GM18870 (cell line): ENCODE measurements around the gene AGAP1.

ENCODE experiments used
- ATAC-seq: cut with Tn5 transposase; IDR thresholded peaks from one replicate; pipeline ENCODE4 v1.9.1; 2021; ENCODE audit warnings: moderate library complexity; ENCODE audit not compliant: unreplicated experiment

Gene AGAP1

DNA sequence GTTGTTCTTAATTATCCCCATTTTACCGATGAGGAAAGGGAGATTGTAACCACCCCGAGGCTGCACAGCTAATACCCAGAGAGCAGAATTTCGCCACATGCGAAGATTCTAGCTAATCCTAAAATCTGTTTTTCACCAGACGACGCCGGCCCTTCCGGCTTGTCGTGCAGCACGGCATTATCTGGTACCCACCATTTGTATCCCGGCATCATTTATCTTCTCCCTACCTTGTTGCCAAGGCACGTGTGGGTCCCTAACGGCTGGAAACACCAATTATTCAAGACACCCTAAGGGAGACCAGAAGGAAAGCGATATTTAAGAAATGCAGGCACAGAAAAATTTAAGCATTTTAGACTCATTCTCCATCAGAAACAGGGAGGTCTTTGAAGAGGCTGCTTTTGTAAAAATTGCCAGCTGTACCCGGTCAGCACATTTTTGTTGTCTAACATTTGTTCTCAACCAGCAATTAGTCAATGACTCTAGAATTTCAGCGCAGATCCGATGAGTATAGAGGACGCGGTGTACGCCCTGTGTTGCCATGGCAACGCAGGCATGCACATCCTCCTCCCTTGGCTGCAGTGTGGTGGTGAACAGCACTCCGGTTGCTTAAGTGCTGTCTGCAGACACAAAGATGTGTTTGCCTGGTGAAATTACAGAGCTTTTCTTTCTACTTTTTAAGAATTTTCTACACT is 111.6 kb downstream of the AGAP1 start:
- ATAC-seq = no peak

DNA sequence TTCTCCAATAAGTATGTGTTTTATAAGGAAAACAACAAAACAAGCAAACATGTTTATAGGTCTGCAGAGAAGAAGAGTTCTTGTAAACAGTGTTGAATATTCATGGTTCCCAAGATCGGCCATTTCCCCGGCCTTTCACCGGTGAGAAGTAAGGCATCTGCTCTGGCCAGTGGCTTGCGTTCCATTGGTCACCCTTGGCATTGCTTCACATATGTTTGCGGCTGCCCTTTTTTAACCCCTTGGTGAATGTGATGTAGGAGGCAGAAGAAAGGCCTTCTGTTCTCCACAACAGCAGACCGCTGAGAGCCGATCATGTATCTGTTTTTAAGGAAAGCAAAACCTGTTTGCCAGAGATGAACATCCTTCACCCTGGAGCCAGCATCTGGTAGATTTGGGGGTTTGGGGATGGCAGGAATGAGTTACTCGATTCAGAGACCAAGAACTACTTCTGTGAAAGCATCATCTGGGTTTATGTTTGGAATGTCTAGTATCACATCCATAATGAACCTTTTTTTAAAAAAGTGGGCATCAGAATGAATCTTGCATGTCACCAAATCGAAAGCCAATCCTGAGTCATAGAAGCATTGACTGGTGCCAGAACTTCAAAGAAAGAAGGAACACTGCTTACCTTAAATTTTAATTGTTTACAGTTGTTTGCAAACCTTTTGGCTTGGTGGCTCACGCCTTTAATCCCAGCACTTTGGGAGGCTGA is 112.3 kb downstream of the AGAP1 start:
- ATAC-seq = no peak

GRCh38 chr2:235607546-235608199 is 113.8 kb downstream of the AGAP1 start:
- no peak for ATAC-seq

DNA sequence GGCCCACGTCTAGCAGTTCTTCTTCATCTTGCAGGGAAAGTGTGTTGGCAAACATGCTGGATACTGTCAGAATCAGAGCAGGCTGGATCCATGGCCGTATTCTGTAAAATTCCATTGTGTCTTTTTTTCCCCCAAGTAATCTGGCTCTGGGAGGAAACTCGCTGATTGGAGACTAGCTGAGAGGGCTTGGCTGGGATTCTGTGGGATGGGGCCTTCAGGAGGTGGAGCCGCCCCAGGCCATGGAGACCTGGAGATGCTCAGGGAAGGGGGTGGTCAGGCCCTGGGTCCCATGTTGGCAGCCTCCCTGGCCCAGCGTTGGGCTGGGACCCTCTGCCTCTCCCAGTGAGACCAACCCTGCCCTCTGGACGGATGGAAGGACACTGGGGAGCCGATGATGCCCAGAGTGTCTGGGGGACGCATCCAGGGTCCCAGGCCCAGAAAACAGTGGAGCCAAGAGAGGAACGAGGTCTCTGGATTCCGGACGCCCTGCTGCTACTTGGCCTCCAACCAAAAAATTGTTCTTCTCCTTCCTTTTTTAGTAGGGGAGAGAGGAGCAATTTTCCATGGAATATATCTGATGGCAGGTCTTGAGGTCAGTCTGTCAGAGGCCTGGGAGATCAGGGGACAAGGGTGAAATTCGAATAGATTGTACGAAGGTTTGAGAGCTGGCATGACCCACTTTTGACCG is 114.5 kb downstream of the AGAP1 start:
- no peak for ATAC-seq

DNA sequence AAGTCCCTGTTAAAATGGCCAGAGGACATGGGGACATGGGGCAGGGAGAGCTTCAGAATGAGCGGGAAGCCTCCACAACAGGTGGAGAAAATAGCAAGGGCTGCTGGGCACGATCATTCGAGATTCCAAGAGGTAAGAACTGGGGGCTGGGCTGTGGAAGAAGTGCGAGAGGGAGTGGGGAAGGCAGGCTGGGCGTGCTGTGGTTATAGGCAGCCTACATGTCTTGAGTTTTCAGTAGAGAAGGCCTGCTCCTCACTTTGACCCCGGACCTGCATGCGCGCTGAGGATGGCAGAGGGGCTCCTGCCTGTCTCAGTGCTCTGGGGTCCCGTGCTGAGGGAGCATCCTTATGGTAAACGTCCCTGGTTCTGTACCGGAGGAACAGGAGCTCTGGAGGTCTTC is 115.5 kb downstream of the AGAP1 start:
- ATAC-seq = no peak

GRCh38 chr2:235609746-235610145 is 115.9 kb downstream of the AGAP1 start:
- no peak for ATAC-seq

DNA sequence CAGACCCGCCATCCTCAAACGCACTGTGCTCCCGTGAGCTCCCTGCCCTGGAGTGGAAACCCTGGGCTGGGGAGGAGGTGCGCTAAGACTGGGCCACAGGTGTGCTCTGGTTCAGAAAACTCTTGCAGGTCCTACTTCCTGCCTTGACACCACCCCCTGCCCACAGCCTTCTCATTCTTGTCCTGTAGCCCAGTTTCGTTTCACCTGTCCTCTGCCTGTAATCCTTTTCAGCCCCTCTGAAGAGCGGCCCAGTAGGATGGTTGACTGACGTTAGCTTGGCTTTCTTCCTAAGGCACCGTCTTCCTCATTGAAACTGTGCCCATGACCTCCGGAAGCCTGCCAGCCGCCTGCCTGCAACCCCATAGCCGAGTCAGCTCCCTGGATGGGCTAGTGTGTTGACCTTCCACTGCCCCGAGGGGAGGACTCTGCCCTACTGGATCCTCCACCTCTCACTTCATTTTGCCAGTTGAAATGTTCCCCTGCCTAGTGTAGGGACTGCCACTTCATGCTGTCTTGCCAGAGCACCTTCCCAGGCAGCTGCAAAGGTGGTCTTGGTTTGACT is 116.9 kb downstream of the AGAP1 start:
- ATAC-seq = no peak

- ATAC-seq = no peak
Measured at GRCh38 chr2:235611349-235611748, 117.5 kb downstream of the AGAP1 start.

DNA sequence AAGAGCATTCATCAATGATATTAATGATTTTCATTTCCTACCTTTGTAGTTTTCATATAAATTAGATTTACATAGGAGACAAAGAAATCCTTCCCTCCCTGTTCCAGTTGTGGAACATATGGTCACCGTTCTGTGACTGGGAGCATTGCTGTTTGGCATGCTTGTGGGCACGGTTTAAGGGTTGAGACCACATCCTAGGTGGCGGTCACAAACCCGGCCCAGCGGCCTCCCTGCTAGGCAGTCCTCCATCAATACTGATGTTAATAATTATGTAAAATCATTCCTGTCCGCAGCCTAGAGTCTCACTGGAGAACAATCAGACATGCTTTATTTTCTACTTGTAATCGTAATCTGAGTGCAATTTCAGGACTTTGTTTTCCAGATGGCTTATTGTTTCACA is 117.9 kb downstream of the AGAP1 start:
- ATAC-seq = no peak

DNA sequence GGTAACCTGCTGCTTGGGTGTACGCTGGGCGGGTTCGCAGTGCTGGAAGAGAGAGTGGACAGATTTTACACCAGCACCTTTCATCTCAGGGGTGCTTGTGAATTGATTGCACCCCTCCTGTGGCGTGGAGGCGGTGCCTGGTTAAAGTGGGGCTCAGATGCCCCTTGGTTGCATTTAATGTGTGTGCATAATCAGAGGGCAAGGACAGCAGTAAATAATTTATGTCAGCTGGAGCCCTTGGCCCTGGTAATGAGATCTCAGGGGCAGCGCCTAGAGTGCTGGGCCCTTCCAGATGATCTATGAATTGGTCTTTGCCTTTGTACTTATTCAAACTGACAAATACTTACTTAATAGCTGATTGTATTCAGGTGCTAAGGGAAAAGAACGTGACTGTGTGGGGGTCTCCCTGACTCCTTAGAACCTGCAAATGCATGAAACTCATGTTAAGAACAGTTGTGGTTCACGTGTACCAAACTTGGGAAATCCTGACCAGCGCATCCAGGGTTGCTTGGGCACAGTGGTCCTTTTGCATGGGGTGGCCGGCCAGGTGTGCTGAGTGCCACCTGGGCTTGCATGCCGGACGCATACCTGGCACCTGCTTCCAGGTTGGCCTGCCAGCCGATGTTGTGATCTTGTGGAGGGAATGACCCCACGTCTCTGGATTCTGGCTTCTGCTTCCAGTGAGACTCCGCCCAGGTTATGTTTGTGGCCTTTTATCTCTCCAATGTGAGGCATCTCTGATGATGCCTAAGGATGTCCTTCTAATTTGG is 118.5 kb downstream of the AGAP1 start:
- no peak for ATAC-seq

DNA sequence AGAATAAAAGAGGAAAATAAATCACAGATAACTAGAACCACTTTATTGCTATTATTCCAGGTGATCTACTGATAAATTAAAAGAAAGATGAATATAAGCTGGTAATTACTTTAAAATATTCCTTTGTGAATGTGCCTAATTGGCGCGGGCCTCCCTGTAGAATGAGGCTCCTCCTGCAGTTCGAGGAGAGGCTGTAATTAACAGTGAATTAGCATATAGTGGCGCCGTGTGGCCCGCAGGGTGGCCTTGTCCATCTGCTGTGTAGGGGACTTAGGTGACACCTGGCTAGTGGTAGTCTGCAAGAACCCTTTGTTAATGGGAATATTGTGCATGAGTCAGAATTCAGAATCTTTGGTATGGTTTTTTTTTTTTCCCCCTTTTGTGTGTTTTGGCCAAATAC is 119.8 kb downstream of the AGAP1 start:
- no peak for ATAC-seq

GRCh38 chr2:235614176-235614860 is 120.5 kb downstream of the AGAP1 start:
- no peak for ATAC-seq

GRCh38 chr2:235614900-235615712 is 121.3 kb downstream of the AGAP1 start:
- ATAC-seq = no peak

DNA sequence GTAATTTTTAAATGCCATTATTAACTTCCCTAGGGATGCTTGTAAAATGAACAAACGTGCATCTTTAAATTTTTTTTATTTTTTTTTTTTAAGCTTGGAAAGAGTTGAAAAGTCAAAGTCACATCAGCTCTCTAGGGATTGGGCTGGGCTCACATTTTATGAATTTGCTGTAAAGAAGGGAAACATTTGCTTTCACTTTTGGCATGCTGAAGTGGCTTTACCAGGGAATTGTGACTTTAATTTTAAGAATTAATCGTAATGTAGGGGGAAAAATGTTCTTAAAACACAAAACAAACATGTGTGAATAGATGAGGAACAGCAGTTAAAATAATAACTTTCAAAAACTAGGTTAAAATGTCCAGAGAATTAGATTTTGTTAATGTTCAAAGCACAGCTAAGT is 123.0 kb downstream of the AGAP1 start:
- ATAC-seq = no peak

DNA sequence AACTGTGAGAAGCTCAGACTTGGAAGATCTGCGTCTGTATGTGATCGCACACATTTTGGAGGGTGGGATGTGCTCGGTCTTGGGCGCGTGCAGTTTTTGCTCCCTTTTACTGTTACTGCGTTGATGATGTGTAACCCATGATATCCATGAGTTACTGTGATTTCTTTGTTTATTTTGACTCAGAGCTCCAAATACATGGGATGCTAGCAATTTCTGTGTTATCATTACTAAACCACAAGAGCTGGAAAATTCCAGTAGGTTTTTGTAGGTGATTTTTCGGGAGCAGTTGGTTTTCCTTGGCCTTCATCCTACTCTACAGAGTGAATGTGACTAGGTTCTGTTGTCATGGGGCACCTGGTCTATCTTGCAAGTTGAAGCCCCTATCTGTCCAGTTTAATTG is 124.2 kb downstream of the AGAP1 start:
- ATAC-seq = no peak

- ATAC-seq = no peak
Measured at GRCh38 chr2:235619544-235619943, 125.7 kb downstream of the AGAP1 start.

DNA sequence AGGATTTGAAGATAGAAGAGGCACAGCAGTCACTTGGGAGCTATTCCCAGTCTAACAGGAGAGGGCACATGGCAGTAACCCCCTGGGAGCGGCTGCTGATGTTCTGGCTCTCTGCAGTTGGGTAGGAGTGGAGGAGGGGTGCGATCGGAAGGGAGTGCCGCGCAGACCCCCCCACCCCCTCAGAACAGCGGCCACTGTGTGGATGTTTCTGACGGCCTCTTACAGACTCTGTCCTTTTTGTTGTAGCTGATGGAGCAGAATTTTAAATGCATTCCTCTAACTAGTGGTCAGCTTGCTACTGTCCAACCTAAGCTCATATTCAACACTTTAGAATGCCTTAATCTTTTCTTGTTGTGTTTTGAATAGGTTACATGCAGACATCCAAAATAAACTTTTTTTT is 127.9 kb downstream of the AGAP1 start:
- ATAC-seq = no peak

- ATAC-seq = no peak
Measured at GRCh38 chr2:235623111-235623510, 129.3 kb downstream of the AGAP1 start.

GRCh38 chr2:235623752-235624151 is 129.9 kb downstream of the AGAP1 start:
- no peak for ATAC-seq
